Endothelial cell of umbilical vein (primary cell): ENCODE results near the gene UNC5C.

Experiments used
- CTCF ChIP-seq, 2 donors: IDR thresholded peaks; 1 replicate in 1 of 2; 2 replicates in 1 of 2; pipeline ENCODE4 v1.5.1; 2011; ENCODE audit warnings: low read length in 2 of 2, mild to moderate bottlenecking in 2 of 2, moderate library complexity in 2 of 2, control low read depth in 1 of 2, inconsistent platforms in 1 of 2, low read depth in 1 of 2; ENCODE audit not compliant: insufficient read depth in 1 of 2; ENCODE audit errors: extremely low read depth in 1 of 2
- EZH2 ChIP-seq: IDR thresholded peaks from 2 replicates; pipeline ENCODE4 v1.6.1; 2012; ENCODE audit warnings: borderline replicate concordance, low read depth, mild to moderate bottlenecking, moderate library complexity, low read length, inconsistent platforms; ENCODE audit not compliant: severe bottlenecking
- POLR2A ChIP-seq: IDR thresholded peaks from 2 replicates; pipeline ENCODE4 v1.6.1; 2012; ENCODE audit warnings: low read depth, mild to moderate bottlenecking, control low read depth, low read length
- POLR2AphosphoS5 ChIP-seq: IDR thresholded peaks from 2 replicates; pipeline ENCODE4 v1.6.1; 2012; ENCODE audit warnings: low read depth, mild to moderate bottlenecking, control low read depth, low read length, moderate library complexity; ENCODE audit not compliant: insufficient read depth
- TF ChIP-seq, protein P1 (sequence below): IDR thresholded peaks from 2 replicates; pipeline ENCODE4 v1.6.1; 2011; ENCODE audit not compliant: insufficient read depth, insufficient read length

GRCh38 chr4:95563638-95564337 is 15.0 kb upstream of the UNC5C start:
- TF ChIP-seq CTCF (IDR thresholded peaks at IDR 0.05; ENCODE audit: extremely low read depth in 1 of 2, insufficient read depth in 1 of 2, low read depth in 1 of 2, low read length in 2 of 2) (no peak), POLR2AphosphoS5 (no peak), EZH2 (no peak), POLR2A (no peak)
- TF ChIP-seq, protein P1, sequence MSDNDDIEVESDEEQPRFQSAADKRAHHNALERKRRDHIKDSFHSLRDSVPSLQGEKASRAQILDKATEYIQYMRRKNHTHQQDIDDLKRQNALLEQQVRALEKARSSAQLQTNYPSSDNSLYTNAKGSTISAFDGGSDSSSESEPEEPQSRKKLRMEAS: no peak
